NCI-H748 (cell line): Measurements from ENCODE around the gene ENTPD2.
"Not testable (repeated sequence)": the region's sequence is repeated elsewhere in the genome, so short reads cannot be mapped to it uniquely, and the experiment has no call there.

ENCODE experiments used
- DNase-seq: peaks from one replicate; lab custom pipeline; 2025; ENCODE audit not compliant: unreplicated experiment; lab: John Stamatoyannopoulos, UW

The ENTPD2 gene

GRCh38 chr9:137006116-137007003, 47.5 kb downstream of the ENTPD2 start:
- no peak for DNase-seq

DNA sequence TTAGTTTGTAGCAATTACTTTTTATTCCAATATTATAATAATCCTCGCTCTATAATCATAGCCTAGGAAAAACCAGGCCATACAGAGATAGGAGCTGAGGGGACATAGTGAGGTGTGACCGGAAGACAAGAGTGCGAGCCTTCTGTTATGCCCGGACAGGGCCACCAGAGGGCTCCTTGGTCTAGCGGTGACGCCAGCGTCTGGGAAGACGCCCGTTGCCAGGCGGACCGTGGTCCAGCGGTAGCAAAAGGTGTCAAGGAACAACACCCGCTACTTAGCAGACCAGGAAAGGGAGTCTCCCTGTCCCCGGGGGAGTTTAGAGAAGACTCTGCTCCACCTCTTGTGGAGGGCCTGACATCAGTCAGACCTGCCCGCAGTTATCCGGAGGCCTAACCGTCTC, 49.6 kb downstream of the ENTPD2 start:
- not testable (repeated sequence) for DNase-seq

GRCh38 chr9:137002646-137003041, 51.2 kb downstream of the ENTPD2 start:
- DNase-seq = no peak

GRCh38 chr9:137001857-137002645, 51.8 kb downstream of the ENTPD2 start:
- DNase-seq = no peak

- DNase-seq = no peak
These were observed 53.5 kb downstream of the ENTPD2 start for GRCh38 chr9:137000177-137000930.
